Naive thymus-derived CD4-positive, alpha-beta T cell (primary cell): Measurements from ENCODE around the gene ELL2. TPM values are rescaled to one million over a fixed set of nuclear protein-coding genes. Genes with fewer than 3 reads are reported as not detected.

Experiments used
- ATAC-seq: fragments of 150-1000 bp; cut with Tn5 transposase; 2 replicates; pipeline ENCODE4 v1.10.0; 2021; ENCODE audit warnings: mild to moderate bottlenecking, moderate library complexity
- CTCF ChIA-PET: fragments of 350-600 bp; sonication (Branson Sonifier 250); formaldehyde crosslinking; loops from one replicate; lab custom pipeline; 2021; ENCODE audit warnings: antibody characterized with exemption; lab: Charles Lee
- POLR2A ChIA-PET: fragments of 350-600 bp; sonication (Branson Sonifier 250); formaldehyde crosslinking; loops from one replicate; lab custom pipeline; 2021; ENCODE audit warnings: antibody characterized with exemption, inconsistent platforms; lab: Charles Lee
- DNase-seq, 9 donors: peaks; one replicate each; pipeline versions ENCODE4 v3.0.0 to v3.0.0-alpha.2; 2020 to 2022; ENCODE audit warnings: mixed read lengths in 1 of 9
- H3K27ac ChIP-seq: one replicate; pipeline ENCODE4 v1.7.0; 2013; ENCODE audit warnings: mild to moderate bottlenecking, low read depth, low read length, moderate library complexity
- H3K27me3 ChIP-seq, 2 donors: one replicate each; pipeline ENCODE4 v1.7.0; 2013; ENCODE audit warnings: low read length in 2 of 2, mild to moderate bottlenecking in 2 of 2, moderate library complexity in 2 of 2; ENCODE audit not compliant: control insufficient read depth in 2 of 2, insufficient read depth in 2 of 2
- H3K36me3 ChIP-seq, 3 experiments: 1 replicate in 2 of 3; 2 replicates in 1 of 3; pipeline ENCODE4 v1.7.0; 2013; ENCODE audit warnings: low read length in 3 of 3, mild to moderate bottlenecking in 3 of 3, moderate library complexity in 1 of 3; ENCODE audit not compliant: insufficient read depth in 3 of 3, control insufficient read depth in 2 of 3
- H3K4me1 ChIP-seq, 2 donors: one replicate each; pipeline ENCODE4 v1.7.0; 2013; ENCODE audit warnings: low read length in 2 of 2, mild to moderate bottlenecking in 2 of 2, moderate library complexity in 1 of 2; ENCODE audit not compliant: control insufficient read depth in 2 of 2, insufficient read depth in 2 of 2
- H3K4me3 ChIP-seq: 2 replicates; pipeline ENCODE4 v1.7.0; 2013; ENCODE audit warnings: mild to moderate bottlenecking, low read length
- H3K9me3 ChIP-seq, 3 experiments: 1 replicate in 2 of 3; 2 replicates in 1 of 3; pipeline ENCODE4 v1.7.0; 2013; ENCODE audit warnings: low read length in 3 of 3; ENCODE audit not compliant: control insufficient read depth in 2 of 3
- H3K27ac Mint-ChIP-seq, 9 donors: one replicate each; pipeline ENCODE4 v1.8.0; 2020 to 2022; ENCODE audit warnings: mixed read lengths in 9 of 9, mild to moderate bottlenecking in 8 of 9, moderate library complexity in 5 of 9, inconsistent platforms in 2 of 9
- H3K27me3 Mint-ChIP-seq, 5 donors: one replicate each; pipeline ENCODE4 v1.8.0; 2021 to 2022; ENCODE audit warnings: mixed read lengths in 5 of 5, mild to moderate bottlenecking in 1 of 5
- H3K36me3 Mint-ChIP-seq, 5 donors: one replicate each; pipeline ENCODE4 v1.8.0; 2020 to 2022; ENCODE audit warnings: mixed read lengths in 5 of 5, mild to moderate bottlenecking in 3 of 5, inconsistent platforms in 1 of 5
- H3K4me1 Mint-ChIP-seq, 7 donors: one replicate each; pipeline ENCODE4 v1.8.0; 2020 to 2022; ENCODE audit warnings: mixed read lengths in 7 of 7, mild to moderate bottlenecking in 3 of 7, inconsistent platforms in 1 of 7
- H3K4me3 Mint-ChIP-seq, 10 donors: one replicate each; pipeline ENCODE4 v1.8.0; 2020 to 2022; ENCODE audit warnings: mild to moderate bottlenecking in 10 of 10, mixed read lengths in 10 of 10, moderate library complexity in 6 of 10, inconsistent platforms in 2 of 10
- H3K9me3 Mint-ChIP-seq, 11 donors: one replicate each; pipeline ENCODE4 v1.8.0; 2020 to 2022; ENCODE audit warnings: mixed read lengths in 11 of 11, mild to moderate bottlenecking in 4 of 11, inconsistent platforms in 1 of 11, moderate library complexity in 1 of 11
- intact Hi-C, 2 donors: fragments of 100-400 bp; cut with micrococcal nuclease; formaldehyde crosslinking; loops; one replicate each; pipeline ENCODE4 v1.15.1; 2023
- polyA plus RNA-seq, 2 donors: library from polyadenylated mRNA; unstranded; fragments of 300-500 nt; fragmentation: Illumina TruSeq; gene quantifications; one replicate each; pipeline ENCODE4 v1.2.3, GENCODE V29; 2021
- total RNA-seq, 6 experiments: library from RNA in 5 of 6; stranded (reverse) in 5 of 6; gene quantifications; 1 replicate in 5 of 6; 2 replicates in 1 of 6; pipeline ENCODE4 v1.2.3 and lab custom pipeline; 2021 to 2026

ELL2 gene
- total and polyA plus RNA-seq, 7 experiments from 2014 or later: 1.9 to 65.8 (median 14.0) TPM

DNA sequence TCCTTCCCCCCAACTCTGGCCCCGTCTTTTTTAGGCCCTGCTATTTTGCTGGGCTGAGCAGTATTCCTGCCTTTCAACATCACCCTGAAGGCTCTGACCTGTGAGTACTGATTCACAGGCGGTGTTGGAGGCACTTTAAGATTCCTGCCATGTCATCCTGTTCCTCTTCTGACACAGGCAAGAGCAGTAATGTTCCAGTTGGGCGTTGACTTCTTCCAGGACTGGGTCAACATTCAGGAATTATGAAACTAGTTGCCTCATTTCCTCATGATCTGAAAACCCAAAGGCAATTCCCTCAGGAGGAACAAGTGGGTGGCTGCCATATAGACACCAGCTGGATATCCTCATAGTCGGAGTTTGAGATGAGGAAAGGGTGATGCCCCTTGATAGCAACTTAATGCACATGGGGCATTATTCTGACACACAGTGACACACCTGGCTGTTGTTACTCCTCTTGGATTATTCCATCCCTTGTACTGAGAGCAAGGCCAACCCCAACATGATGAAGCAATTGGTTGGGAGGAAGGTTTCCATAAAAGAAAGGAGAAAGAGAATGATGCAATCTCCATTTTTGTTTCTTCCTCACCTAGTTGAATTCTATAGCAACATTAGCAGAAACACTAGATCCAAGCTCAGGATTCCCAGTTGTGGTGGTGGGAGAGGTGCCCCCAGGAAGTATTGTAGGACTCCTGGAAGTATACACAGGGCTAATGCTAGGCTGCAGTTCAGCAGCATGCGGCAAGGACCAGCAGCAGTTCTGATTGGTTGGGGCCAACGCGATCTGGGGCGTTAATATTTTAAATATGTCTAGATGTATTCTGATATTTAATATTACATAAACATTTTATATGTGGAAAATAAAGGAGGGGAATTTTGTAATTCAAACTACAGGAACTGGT lies 119.5 kb downstream of the ELL2 start:
- H3K27me3 Mint-ChIP-seq: peaks cover 0 to 3% (median 0%) of the 10 kb centered on the region in 5 donors
- Histone ChIP-seq H3K36me3 (no peaks in the 10 kb centered on the region), H3K27ac (no peak overlapping the region), H3K27me3 (no peaks in the 10 kb centered on the region), H3K4me1 (peaks cover 10 to 13% of the 10 kb centered on the region in 2 donors), H3K4me3 (no peak overlapping the region), H3K9me3 (no peaks in the 10 kb centered on the region)
- ChIA-PET POLR2A (interaction anchor here (0.7 to 1.4 kb wide), 4 partner anchors 18 to 21 kb away, joined by 3 to 11 read pairs (median 4); partner anchors contain the start of gene GLRX), CTCF (interaction anchor here (0.6 to 15.0 kb wide), 6 partner anchors 19 to 313 kb away, joined by 3 to 357 read pairs (median 4); partner anchors contain the start of gene GLRX)
- peaks cover 18 to 37% (median 30%) of the 10 kb centered on the region in 7 donors for H3K4me1 Mint-ChIP-seq
- H3K9me3 Mint-ChIP-seq: no peaks in the 10 kb centered on the region
- ATAC-seq (no peak), DNase-seq (no peak)
- H3K27ac Mint-ChIP-seq: peak overlapping the region in 7 of 9 donors; percentile 65 to 94 (median 88)
- H3K36me3 Mint-ChIP-seq: no peaks in the 10 kb centered on the region
- intact Hi-C loops: loop anchor here (2.0 kb wide), 2 partner anchors 33 to 111 kb away; partner anchors contain the start of gene RHOBTB3 (in 1 of the 2)
- peak overlapping the region in 3 of 10 donors; percentile 34 to 71 (median 60) for H3K4me3 Mint-ChIP-seq

- intact Hi-C loops: no loop called here
- Histone ChIP-seq H3K4me3 (no peak overlapping the region), H3K4me1 (peaks cover 19% of the 10 kb centered on the region in 2 donors), H3K27ac (no peak overlapping the region), H3K36me3 (no peaks in the 10 kb centered on the region), H3K9me3 (no peaks in the 10 kb centered on the region), H3K27me3 (no peaks in the 10 kb centered on the region)
- peak overlapping the region in 3 of 9 donors; percentile 14 to 75 (median 41) for H3K27ac Mint-ChIP-seq
- no peak for DNase-seq
- H3K36me3 Mint-ChIP-seq: no peaks in the 10 kb centered on the region
- POLR2A ChIA-PET: interaction anchor here (1.0 to 1.8 kb wide), 3 partner anchors 9 to 20 kb away, joined by 3 to 11 read pairs (median 9); partner anchors contain the start of gene GLRX
- peaks cover 0 to 3% (median 0%) of the 10 kb centered on the region in 5 donors for H3K27me3 Mint-ChIP-seq
- CTCF ChIA-PET: interaction anchor here (0.6 to 15.0 kb wide), 9 partner anchors 17 to 312 kb away, joined by 3 to 357 read pairs (median 3); partner anchors contain the start of gene GLRX
- no peak for ATAC-seq
- H3K4me1 Mint-ChIP-seq: peaks cover 25 to 45% (median 38%) of the 10 kb centered on the region in 7 donors
- H3K9me3 Mint-ChIP-seq: no peaks in the 10 kb centered on the region
- H3K4me3 Mint-ChIP-seq: no peak overlapping the region
Measured at GRCh38 chr5:95840956-95841705, 120.5 kb downstream of the ELL2 start.

- H3K27ac ChIP-seq: no peak overlapping the region
- H3K27me3 ChIP-seq: no peaks in the 10 kb centered on the region
- Mint-ChIP-seq H3K27me3 (peaks cover 0 to 3% (median 0%) of the 10 kb centered on the region in 5 donors), H3K27ac (peak overlapping the region in 2 of 9 donors; percentile 75 to 98), H3K9me3 (no peaks in the 10 kb centered on the region), H3K4me3 (no peak overlapping the region), H3K4me1 (peaks cover 30 to 50% (median 47%) of the 10 kb centered on the region in 7 donors), H3K36me3 (no peaks in the 10 kb centered on the region)
- ChIA-PET CTCF (interaction anchor here (0.7 to 15.0 kb wide), 5 partner anchors 10 to 176 kb away, joined by 3 to 357 read pairs (median 3); no protein-coding TSS in a partner anchor), POLR2A (interaction anchor here (1.1 to 6.8 kb wide), 2 partner anchors 18 to 58 kb away, joined by 3 to 157 read pairs; partner anchors contain the start of gene GLRX)
- H3K4me3 ChIP-seq: no peak overlapping the region
- H3K4me1 ChIP-seq: peaks cover 19 to 28% of the 10 kb centered on the region in 2 donors
- no peaks in the 10 kb centered on the region for H3K9me3 ChIP-seq
- intact Hi-C loops: no loop called here
- no peaks in the 10 kb centered on the region for H3K36me3 ChIP-seq
- DNase-seq (no peak), ATAC-seq (no peak)
Measured at GRCh38 chr5:95839658-95840057, 122.0 kb downstream of the ELL2 start.

DNA sequence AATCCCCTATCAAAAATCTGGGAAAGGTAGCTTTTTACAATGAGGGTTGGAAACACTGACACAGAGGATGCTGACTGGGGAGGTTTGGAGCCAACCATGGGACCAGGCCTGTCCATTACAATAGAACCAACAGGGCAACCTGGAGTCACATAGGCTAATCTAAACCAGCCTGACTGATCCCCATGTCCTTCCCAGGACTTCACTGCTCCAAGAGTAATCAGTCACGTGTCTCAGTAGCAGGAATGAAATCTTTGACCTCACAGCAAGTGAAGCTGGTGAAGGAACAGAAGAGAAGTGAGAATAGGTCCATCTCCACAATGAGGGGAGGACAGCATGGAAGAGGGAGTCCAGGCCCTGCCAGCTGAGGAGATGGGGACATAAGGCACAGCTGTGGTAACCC lies 123.1 kb downstream of the ELL2 start:
- Histone ChIP-seq H3K4me3 (no peak overlapping the region), H3K27ac (no peak overlapping the region), H3K9me3 (no peaks in the 10 kb centered on the region), H3K4me1 (peaks cover 24 to 25% of the 10 kb centered on the region in 2 donors), H3K36me3 (no peaks in the 10 kb centered on the region), H3K27me3 (no peaks in the 10 kb centered on the region)
- intact Hi-C loops: no loop called here
- H3K4me3 Mint-ChIP-seq: no peak overlapping the region
- peaks cover 37 to 61% (median 58%) of the 10 kb centered on the region in 7 donors for H3K4me1 Mint-ChIP-seq
- no peaks in the 10 kb centered on the region for H3K36me3 Mint-ChIP-seq
- POLR2A ChIA-PET: interaction anchor here (1.1 to 6.8 kb wide), 3 partner anchors 17 to 57 kb away, joined by 3 to 157 read pairs (median 13); partner anchors contain the start of gene GLRX
- peak overlapping the region in 5 of 9 donors; percentile 25 to 98 (median 78) for H3K27ac Mint-ChIP-seq
- H3K27me3 Mint-ChIP-seq: peaks cover 0 to 3% (median 0%) of the 10 kb centered on the region in 5 donors
- CTCF ChIA-PET: interaction anchor here (1.1 to 15.0 kb wide), 4 partner anchors 55 to 207 kb away, joined by 3 to 357 read pairs (median 4); no protein-coding TSS in a partner anchor
- H3K9me3 Mint-ChIP-seq: no peaks in the 10 kb centered on the region
- no peak for DNase-seq
- ATAC-seq: no peak

- H3K27ac Mint-ChIP-seq: peak overlapping the region in 6 of 9 donors; percentile 7 to 98 (median 80)
- DNase-seq (no peak), ATAC-seq (no peak)
- CTCF ChIA-PET: interaction anchor here (0.8 to 15.0 kb wide), 5 partner anchors 9 to 207 kb away, joined by 3 to 357 read pairs (median 3); no protein-coding TSS in a partner anchor
- no peaks in the 10 kb centered on the region for H3K27me3 Mint-ChIP-seq
- no peaks in the 10 kb centered on the region for H3K36me3 Mint-ChIP-seq
- H3K36me3 ChIP-seq: no peaks in the 10 kb centered on the region
- POLR2A ChIA-PET: interaction anchor here (2.6 to 6.8 kb wide), 2 partner anchors 17 to 57 kb away, joined by 13 to 157 read pairs; partner anchors contain the start of gene GLRX
- H3K27ac ChIP-seq: no peak overlapping the region
- no peaks in the 10 kb centered on the region for H3K9me3 Mint-ChIP-seq
- H3K4me1 ChIP-seq: peaks cover 19 to 25% of the 10 kb centered on the region in 2 donors
- no peaks in the 10 kb centered on the region for H3K27me3 ChIP-seq
- intact Hi-C loops: no loop called here
- no peaks in the 10 kb centered on the region for H3K9me3 ChIP-seq
- no peak overlapping the region for H3K4me3 ChIP-seq
- H3K4me1 Mint-ChIP-seq: peaks cover 35 to 61% (median 55%) of the 10 kb centered on the region in 7 donors
- H3K4me3 Mint-ChIP-seq: no peak overlapping the region
Measured at GRCh38 chr5:95838001-95838520, 123.6 kb downstream of the ELL2 start.
